Body of pancreas (tissue), 4 donors: ENCODE measurements around the gene SBSN. TPM values are rescaled to one million over a fixed set of nuclear protein-coding genes. Genes with fewer than 3 reads are reported as not detected.

ENCODE experiments used
- ATAC-seq: fragments of 150-250 bp; one replicate; pipeline ENCODE4 v1.9.1; 2016
- DNase-seq, 4 donors: peaks; one replicate each; pipeline ENCODE4 v3.0.0-alpha.2; 2019
- H3K27ac ChIP-seq, 4 donors: fragments of 200-600 bp; sonication (generic); 1 replicate in 3 of 4; 2 replicates in 1 of 4; pipeline versions ENCODE4 v1.5.1 to v1.6.1; 2016 to 2019; ENCODE audit warnings: mild to moderate bottlenecking in 1 of 4, mixed read lengths in 1 of 4, moderate library complexity in 1 of 4
- H3K27me3 ChIP-seq, 2 donors: fragments of 200-600 bp; sonication (generic); one replicate each; pipeline ENCODE4 v1.6.0; 2016; ENCODE audit warnings: mild to moderate bottlenecking in 1 of 2
- H3K36me3 ChIP-seq, 2 donors: fragments of 200-600 bp; sonication (generic); replicated peaks in 1 of 2; 2 replicates each; pipeline ENCODE4 v1.5.1; 2016; ENCODE audit warnings: low read depth in 2 of 2; ENCODE audit not compliant: insufficient read depth in 1 of 2
- H3K4me1 ChIP-seq: fragments of 200-600 bp; sonication (generic); one replicate; pipeline ENCODE4 v1.6.0; 2016
- H3K4me3 ChIP-seq, 2 donors: fragments of 200-600 bp; sonication (generic); 1 replicate in 1 of 2; 2 replicates in 1 of 2; pipeline ENCODE4 v1.5.1; 2016 to 2019
- H3K9me3 ChIP-seq, 3 donors: fragments of 200-600 bp; sonication (generic); 1 replicate in 2 of 3; 2 replicates in 1 of 3; pipeline ENCODE4 v1.5.1; 2016
- CTCF ChIP-seq, 7 experiments: fragments of 450-650 bp in 4 of 7; fragments of 200-600 bp in 3 of 7; sonication (generic) in 3 of 7; IDR thresholded peaks; one replicate each; pipeline ENCODE4 v1.5.1; 2016 to 2019; ENCODE audit warnings: antibody characterized with exemption in 7 of 7
- POLR2A ChIP-seq, 3 donors: fragments of 450-650 bp; IDR thresholded peaks; one replicate each; pipeline ENCODE4 v1.6.1; 2016; ENCODE audit warnings: antibody characterized with exemption in 3 of 3, mild to moderate bottlenecking in 2 of 3
- WGBS, 2 donors: methylation state at CpG; one replicate each; pipeline ENCODE4 v1.1.5; 2017; 5-methylcytosine and 5-hydroxymethylcytosine counted together
- intact Hi-C: fragments of 100-400 bp; cut with DNase I; formaldehyde crosslinking; loops from one replicate; pipeline ENCODE4 v1.15.1; 2023
- total RNA-seq, 2 donors: library from RNA; depleted of rRNA; stranded (reverse); fragments of >200 nt; gene quantifications; one replicate each; pipeline ENCODE4 v1.1.0, GENCODE V29; 2016

The SBSN gene
- total RNA-seq, 2 donors from 2014 or later = not detected

- 57 to 77% methylated on average over 9 of the region's 9 CpGs for WGBS, 2 donors
- ATAC-seq (no peak), DNase-seq (no peak)
- intact Hi-C loops = loop anchor here (10.0 kb wide), 1 partner anchor 147 kb away; the partner anchor contains the start of gene FFAR1
- TF ChIP-seq POLR2A (IDR thresholded peaks at IDR 0.05) (no peak), CTCF (IDR thresholded peaks at IDR 0.05) (no peak)
- H3K27ac ChIP-seq = no peak overlapping the region
- H3K4me3 ChIP-seq = no peak overlapping the region
- no peaks in the 10 kb centered on the region for H3K9me3 ChIP-seq
- peaks cover 7% of the 10 kb centered on the region for H3K4me1 ChIP-seq
- no peaks in the 10 kb centered on the region for H3K27me3 ChIP-seq
- H3K36me3 ChIP-seq = no peaks in the 10 kb centered on the region
Measured at GRCh38 chr19:35491836-35492360, 36.2 kb downstream of the SBSN start.

GRCh38 chr19:35490364-35490763 lies 37.7 kb downstream of the SBSN start, which contains the start of gene KRTDAP:
KRTDAP (minus strand) TSS chr19:35490464; CDS start chr19:35490442, 22 bp downstream.
- Histone ChIP-seq H3K27me3 (no peaks in the 10 kb centered on the region), H3K4me1 (peaks cover 15% of the 10 kb centered on the region), H3K4me3 (no peak within 1 kb of the TSS), H3K27ac (no peak within 1 kb of the TSS), H3K36me3 (no peaks in the 10 kb centered on the region), H3K9me3 (no peaks in the 10 kb centered on the region)
- ATAC-seq (no peak), DNase-seq (no peak)
- intact Hi-C loops = loop anchor here (10.0 kb wide), 1 partner anchor 146 kb away; the partner anchor contains the start of gene FFAR1
- TF ChIP-seq POLR2A (IDR thresholded peaks at IDR 0.05) (no peak), CTCF (IDR thresholded peaks at IDR 0.05) (no peak)
- 77 to 79% methylated on average over 9 of the region's 9 CpGs for WGBS, 2 donors

GRCh38 chr19:35488677-35489076 lies 39.4 kb downstream of the SBSN start:
- H3K36me3 ChIP-seq = no peaks in the 10 kb centered on the region
- 90 to 94% methylated on average over 16 of the region's 16 CpGs for WGBS, 2 donors
- H3K9me3 ChIP-seq = no peaks in the 10 kb centered on the region
- no peak overlapping the region for H3K27ac ChIP-seq
- ATAC-seq = no peak
- intact Hi-C loops = no loop called here
- H3K4me1 ChIP-seq = peaks cover 17% of the 10 kb centered on the region
- DNase-seq = no peak
- H3K4me3 ChIP-seq = no peak overlapping the region
- TF ChIP-seq CTCF (IDR thresholded peaks at IDR 0.05) = no peak
- TF ChIP-seq POLR2A (IDR thresholded peaks at IDR 0.05) = no peak
- no peaks in the 10 kb centered on the region for H3K27me3 ChIP-seq

- Histone ChIP-seq H3K4me3 (no peak overlapping the region), H3K9me3 (no peaks in the 10 kb centered on the region), H3K27ac (no peak overlapping the region), H3K4me1 (peaks cover 17% of the 10 kb centered on the region), H3K36me3 (no peaks in the 10 kb centered on the region), H3K27me3 (no peaks in the 10 kb centered on the region)
- DNase-seq = no peak
- no peak for ATAC-seq
- 91 to 92% methylated on average over 9 to 10 of the region's 10 CpGs for WGBS, 2 donors
- TF ChIP-seq POLR2A (IDR thresholded peaks at IDR 0.05) (no peak), CTCF (IDR thresholded peaks at IDR 0.05) (no peak)
- intact Hi-C loops = no loop called here
Measured at GRCh38 chr19:35487656-35488182, 40.4 kb downstream of the SBSN start.

GRCh38 chr19:35486268-35486708 lies 41.8 kb downstream of the SBSN start:
- peak overlapping the region in 2 of 4 donors; percentile 61 to 85 for H3K27ac ChIP-seq
- H3K4me1 ChIP-seq = peaks cover 17% of the 10 kb centered on the region
- 27 to 29% methylated on average over 3 of the region's 3 CpGs for WGBS, 2 donors
- DNase-seq (no peak), ATAC-seq (no peak)
- H3K9me3 ChIP-seq = no peaks in the 10 kb centered on the region
- intact Hi-C loops = no loop called here
- TF ChIP-seq POLR2A (IDR thresholded peaks at IDR 0.05) = no peak
- no peak for TF ChIP-seq CTCF (IDR thresholded peaks at IDR 0.05)
- no peaks in the 10 kb centered on the region for H3K36me3 ChIP-seq
- H3K27me3 ChIP-seq = no peaks in the 10 kb centered on the region
- H3K4me3 ChIP-seq = no peak overlapping the region
